Amniotic stem cell (primary cell): Measurements from ENCODE around the gene SIX1.

Source experiments
- DNase-seq: peaks from one replicate; lab custom pipeline; 2025; lab: John Stamatoyannopoulos, UW

SIX1 gene

DNA sequence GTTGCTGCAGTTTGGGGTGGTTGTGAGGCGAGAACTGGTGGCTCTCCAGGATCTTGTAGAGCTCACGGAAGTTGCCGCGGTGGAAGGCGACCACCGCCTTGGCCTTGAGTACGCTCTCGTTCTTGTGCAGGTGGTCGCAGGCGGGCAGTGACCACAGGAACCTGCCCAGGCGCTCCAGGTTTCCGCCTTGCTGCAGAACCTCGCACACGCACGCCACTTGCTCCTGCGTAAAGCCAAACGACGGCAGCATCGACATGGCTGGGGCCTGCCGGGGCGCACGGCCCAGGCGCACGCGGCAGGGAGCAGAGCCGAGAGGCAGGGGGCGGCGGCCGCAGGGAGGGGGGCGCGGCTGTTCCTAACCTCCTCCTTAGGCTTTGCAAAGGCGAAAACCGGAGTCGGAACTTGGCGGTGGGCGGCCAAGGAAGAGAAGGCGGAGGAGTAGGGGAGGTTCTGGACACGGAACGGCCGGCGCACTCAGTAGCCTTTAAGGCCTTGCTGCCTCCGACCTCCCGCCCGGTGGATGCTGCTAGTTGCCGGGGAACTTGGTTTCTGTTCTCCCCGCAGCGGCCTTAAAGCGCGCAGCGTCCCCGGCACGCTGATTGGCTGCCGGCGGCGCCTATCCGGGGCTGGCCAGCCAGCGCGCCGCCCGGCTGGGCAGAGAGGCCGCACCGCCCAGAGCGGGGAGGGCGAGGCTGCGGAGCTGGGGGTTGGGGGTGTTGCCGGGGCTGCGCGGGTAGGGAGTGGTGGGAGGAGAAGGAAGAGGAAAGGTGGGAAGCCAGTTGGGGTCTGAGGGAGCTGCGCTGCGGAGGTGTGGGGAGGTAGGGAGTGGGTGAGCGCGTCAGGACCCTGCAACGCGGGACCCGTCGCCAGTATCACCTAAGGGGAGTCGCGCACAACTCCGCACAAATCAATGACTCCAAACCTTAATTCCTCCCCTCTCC lies at the start of gene SIX1:
Gene SIX1, minus strand, starts transcription at position 544 of the 941 bp plus-strand sequence. Its CDS starts 288 bp downstream, at position 256.
- DNase-seq: peak; percentile 91

DNA sequence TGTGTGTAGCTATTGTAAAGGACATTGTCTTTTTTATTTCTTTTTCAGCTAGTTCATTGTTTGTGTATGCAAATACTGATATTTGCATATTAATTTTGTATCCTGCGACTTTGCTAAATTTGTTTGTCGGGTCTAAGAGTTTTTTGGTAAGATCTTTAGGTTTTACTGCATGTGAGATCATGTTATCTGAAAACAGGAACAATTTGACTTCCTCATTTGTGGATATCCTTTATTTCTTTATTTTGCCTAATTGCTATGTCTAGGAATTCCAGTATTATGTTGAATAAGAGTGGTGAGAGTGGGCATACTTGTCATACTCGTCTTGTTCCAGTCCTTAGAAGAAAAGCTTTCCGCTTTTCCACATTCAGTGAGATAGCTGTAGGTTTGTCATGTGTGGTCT lies 46.0 kb upstream of the SIX1 start:
- no peak for DNase-seq

DNA sequence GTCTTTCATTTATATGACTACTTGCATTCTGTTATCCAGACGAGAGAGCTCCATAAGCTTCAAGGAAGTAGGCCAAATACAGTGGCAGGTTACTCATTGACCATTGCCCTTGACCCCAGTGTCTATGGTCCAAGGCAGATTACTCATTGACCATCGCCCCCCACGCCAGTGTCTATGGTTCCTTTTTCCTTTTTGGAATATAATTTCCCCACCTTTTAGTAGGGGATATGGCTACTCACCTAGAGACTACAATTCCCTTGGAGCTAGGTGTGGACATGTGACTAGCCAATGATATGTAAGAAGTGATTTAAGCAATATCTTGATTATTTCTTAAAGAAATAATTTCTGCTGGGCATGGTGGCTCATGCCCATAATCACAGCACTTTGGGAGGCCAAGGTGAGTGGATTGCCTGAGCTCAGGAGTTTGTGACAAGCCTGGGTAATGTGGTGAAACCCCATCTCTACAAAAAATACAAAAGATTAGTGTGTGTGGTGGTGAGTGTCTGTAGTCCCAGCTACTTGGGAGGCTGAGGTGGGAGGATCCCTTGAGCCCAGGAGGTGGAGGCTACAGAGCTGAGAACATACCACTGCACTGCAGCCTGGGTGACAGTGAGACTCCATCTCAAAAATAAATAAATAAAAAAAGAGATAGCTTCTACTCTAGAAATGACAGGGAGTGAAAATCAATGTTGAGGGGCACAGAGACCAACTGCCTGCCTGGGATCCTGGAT lies 42.3 kb upstream of the SIX1 start:
- DNase-seq: no peak

DNA sequence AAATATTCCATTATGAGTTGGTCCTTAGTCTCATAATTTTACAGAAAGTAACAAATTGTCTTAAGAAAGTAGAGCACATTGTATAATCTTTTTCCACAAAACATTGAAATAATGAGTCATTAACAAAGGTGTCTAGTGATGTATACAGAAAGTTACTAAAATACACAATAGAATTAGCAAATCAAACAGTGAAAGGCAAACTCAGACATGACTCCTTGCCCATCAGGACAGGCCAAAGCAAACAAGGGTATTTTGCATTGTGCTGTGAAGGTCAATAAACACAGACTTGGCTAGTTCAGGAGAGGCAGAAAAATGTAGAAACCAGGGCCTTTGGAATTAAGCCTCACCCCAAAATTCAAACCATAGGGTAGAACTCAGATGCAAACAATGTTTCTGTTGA lies 37.6 kb upstream of the SIX1 start:
- DNase-seq: no peak

DNA sequence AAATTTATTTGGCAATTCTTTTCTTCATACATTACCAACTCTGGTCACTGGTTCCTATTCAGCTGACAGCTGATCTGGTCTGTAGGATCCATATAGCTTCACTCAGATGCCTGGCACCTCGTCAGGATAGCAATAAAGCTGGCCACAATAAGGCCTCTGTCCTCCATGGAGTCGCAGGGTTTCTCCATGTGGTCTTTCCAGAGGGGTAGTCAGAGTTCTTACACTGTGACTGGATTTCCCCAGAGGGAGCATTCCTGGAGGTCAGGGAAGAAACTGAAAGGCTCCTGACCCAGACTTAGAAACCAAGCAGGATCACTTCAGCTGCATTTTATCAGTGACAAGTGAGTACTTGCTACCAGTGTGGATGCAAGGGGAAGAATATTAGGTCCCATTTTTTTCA lies 34.9 kb upstream of the SIX1 start:
- DNase-seq: no peak

DNA sequence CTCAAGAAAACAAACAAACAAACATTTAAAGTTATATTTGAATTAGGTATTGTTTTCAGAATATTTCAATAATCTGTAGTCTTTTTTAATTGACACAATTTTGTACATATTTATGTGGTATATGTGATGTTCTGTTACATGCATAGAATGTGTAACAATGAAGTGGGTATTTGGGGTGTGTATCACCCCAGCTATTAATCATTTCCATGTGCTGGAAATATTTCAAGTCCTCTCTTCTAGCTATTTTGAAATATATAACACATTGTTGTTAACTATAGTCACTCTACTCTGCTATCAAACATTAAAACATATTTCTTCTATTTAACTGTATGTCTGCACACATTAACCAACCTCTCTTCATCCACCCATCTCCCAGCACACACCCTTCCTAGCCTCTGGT lies 32.0 kb upstream of the SIX1 start:
- no peak for DNase-seq

DNA sequence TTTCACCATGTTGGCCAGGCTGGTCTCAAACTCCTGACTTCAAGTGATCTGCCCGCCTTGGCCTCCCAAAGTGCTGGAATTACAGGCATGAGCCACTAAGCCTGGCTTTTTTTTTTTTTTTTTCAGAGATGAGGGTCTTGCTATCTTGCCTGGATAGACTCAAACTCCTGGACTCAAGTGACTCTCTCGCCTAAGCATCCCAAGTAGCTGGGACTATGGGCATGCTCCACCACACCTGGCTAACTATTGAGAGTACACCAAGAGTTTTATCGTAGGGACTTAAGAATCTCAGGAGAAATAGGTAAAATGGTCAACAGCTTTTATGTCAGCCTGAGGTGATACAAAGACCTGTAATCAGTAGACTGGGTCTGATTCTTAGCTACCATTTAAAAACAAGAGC lies 31.2 kb upstream of the SIX1 start:
- no peak for DNase-seq

DNA sequence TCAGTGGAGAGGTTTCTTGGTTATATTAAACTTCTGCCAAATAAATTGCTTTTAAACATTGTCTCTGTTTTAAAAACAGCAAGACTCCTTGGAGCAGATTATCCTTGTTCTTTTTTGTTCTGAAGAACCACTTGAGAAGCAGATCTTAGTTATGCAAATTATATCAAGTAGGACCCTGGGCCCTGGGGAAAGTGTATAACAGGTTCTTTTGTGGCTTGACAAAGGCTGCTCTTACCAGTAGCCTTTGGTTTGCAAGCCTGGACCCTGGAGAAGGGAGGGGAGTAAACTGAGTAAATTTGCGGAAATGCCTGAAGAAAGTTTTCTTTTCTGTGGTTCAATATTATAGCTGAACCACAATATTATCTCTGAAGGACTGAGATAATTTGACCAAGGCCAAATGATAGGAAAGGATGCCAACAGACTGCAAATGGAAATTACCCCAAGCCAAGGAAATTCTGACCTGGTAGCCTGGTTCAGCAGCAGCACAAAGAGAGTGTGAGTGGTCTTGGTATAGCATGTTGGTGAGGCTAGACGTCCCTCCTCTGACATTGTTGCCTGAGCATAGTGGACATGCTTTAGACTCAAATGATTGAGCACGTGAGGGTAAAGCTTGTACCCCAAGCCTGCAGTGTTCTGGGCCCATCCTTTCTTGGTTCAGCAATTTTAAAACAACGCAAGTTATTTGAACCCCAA lies 30.4 kb upstream of the SIX1 start:
- DNase-seq: no peak

DNA sequence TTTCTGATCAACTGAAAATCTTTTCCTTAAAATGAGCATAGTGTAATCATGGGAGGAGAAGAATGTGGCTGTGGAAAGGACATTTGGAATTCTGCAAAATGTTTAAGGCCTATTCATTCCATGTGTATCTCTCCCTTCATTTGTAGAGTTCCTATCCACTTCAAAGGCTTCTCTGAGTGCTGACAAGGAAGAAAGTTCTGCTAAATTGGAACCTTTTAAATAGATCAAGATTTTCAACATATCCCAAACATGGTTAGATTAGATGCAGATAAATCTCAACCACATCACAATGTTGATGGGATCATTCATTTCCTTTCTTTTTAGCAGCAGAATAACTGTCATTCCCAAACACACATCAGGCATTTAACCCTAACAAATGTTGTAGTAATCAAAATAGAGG lies 28.4 kb upstream of the SIX1 start:
- DNase-seq: no peak

DNA sequence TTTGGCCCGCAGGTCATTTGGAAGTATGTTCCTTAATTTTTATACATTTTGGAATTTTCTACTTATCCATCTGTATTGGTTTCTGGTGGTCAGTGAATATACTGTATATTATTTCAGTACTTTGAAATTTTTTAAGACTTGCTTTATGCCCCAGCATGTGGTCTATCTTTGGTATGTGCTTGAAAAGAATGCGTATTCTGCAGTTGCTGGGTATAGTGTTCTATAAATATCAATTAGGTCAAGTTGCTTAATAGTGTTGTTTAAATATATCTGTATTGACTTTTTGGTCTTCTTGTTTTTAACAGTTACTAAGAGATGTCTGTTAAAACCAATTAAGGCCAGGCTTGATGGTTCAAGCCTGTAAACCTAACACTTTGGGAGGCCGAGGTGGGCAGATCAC lies 21.7 kb upstream of the SIX1 start:
- DNase-seq: no peak

DNA sequence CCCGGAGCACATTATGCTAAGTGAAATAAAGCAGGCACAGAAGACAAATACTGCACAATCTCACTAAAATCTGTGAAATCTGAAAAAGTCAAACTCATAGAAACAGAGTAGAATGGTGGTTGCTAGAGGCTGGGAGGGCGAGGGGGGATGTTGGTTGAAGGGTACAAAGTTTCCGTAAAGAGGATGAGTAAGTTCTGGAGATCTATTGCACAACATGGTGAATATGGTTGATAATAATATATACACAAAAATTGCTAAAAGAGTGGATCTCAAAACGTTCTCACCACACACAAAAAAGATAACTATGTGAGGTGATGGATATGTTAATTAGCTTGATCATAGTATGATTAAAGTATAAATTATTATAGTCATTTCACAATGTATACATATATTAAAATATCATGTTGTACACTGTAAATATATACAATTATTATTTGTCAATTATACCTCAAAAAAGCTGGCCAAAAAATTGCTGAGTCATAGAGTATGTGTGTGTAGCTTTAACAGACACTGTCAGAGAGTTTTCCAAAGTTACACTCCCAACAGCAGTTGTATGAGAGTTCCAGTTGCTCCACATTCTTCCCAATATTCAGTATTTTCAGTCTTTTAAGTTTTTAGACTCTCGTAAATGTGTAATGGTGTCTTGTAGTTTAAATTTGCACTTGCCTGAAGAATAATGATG lies 19.3 kb upstream of the SIX1 start:
- no peak for DNase-seq

DNA sequence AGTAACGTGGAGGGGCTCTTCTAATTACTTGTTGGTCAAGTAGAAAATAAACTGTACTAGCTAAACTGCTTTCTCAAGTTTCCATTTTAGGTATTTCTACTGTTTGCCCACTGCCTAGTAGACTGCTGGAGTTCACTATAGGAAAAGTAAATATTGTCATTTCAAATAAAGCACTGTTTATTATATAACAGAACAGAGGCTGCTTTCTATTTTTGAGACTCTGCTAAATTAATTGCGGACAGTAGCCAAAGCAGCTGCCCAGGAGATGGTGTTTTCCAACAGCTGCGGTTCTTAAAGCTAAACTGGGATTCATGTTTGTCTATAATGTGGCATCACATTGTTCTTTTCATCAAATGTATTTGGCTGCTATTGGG lies 15.9 kb upstream of the SIX1 start:
- DNase-seq: no peak

DNA sequence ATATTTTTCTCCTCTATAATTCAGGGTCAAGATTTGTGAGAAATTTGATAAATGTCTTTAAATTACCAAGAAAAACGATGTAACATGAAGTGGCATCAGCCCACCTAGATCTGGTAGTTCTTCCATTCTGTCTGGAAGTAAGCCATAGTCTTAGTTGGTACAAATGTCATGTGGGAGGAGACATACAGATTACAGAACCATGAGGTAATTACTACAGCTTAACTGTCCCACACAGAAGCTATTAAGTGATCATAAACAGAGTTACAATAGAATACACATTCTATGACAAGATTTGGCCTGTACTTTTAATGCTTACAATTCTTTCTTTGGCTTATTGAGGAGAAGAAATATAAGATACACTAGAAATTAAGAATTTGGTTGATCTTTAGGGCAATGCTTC lies 13.7 kb upstream of the SIX1 start:
- no peak for DNase-seq

DNA sequence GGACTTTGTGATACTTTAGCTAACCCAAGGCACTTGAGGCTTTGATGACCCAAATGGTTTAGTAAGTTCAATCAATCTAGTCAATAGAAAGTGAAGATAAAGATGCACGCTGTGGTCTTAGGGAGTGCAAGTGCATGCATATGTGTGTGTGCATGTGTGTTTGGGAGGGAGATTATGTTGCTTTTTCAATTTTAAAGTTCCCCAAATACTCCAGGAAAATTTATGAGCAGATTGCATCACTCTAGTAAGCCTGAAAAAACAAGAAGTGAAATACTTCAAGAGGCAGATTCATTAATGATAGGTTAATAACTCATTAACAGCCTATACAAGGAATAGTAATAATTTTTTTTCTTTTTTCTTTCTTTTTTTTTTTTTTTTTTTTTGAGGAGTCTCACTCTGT lies 12.4 kb upstream of the SIX1 start:
- DNase-seq: no peak

DNA sequence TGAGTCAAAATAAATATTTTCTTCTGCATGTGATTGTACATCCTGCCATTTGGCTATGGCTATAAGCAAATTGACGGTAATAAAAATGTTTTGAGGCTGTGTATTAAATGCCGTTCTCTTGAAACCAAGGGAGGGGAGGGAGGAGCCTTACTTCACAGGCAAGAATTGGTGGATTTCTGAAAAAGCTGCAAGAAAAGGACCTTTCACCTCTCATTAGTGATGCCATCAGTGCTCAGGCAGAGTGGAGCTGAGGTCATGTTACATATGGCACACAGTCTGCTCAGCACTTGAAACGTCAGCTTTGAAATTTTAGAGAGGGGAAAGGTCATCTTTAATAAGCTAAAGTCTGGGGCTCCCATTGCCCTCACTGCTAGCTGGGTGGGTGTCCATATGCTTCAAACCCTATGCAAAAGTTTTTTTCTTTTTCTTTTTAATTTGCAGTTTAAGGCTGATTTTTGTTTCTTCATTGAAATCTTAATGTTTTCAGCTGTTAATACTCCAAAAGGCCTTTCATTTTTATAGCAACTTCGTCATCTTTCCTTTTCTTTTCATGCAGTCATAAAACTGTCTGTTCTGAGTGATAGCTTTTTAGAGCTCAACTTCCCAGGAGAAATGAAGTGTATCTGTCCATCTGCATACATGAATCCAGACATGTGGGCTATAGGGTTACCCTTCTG lies 9.8 kb upstream of the SIX1 start:
- no peak for DNase-seq

DNA sequence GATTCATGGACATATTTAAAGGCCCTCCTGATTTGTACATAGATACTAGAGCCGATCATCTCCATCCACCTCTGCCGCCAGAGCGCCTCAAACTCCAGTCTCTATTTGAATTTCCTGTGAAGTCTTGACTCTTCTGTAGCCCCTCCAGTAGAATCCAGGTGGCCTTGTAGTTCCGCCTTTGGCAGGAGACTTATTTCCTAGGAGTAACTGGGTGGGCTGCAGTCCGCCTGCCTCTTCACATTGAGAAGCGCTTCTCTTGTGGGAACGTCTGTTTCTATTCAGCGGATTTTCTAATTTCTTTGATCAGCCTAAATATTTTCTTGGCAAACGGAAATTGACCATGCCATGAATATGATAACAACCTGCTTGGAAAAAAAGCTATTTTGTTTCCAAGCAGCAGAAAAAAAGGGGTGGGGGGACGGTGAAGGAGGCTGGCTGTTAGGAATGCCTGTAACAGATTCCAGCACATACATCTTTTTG lies 9.0 kb upstream of the SIX1 start:
- no peak for DNase-seq

DNA sequence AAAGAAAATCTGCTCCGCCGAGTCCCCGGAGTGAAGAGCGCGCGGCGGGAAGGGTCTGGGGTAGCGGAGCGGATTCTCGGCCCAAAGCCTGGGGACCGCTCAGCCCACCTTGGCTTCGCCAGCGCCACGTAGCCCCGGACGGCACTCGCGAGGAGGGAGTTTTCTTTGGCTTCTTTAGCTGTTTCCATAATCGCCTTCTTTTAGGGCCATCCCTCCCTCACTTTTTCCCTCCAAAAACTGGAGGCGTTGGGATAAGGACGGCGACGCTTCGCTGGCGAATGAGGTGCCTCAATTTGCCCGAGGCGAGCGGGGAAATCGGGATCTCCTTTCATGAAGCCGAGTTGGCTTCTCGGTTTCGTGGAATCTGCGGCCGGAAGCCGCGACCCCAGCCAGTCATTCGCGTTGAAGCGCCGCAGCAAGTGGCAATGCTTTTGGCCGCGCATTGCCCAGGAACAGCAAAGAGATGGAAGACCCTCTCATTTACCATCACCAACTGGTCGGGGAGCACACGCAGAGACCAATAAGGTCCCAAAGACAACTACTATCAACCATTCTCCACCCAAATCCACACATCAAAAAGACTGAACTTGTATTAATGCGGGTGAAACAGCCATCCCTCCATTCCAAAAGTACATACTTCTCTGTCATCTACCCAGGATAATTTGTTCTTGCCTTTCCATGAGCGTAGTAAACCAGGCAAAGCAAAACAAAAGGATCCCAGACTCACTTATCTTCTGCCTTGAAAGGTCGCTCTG lies 8.4 kb upstream of the SIX1 start:
- no peak for DNase-seq

DNA sequence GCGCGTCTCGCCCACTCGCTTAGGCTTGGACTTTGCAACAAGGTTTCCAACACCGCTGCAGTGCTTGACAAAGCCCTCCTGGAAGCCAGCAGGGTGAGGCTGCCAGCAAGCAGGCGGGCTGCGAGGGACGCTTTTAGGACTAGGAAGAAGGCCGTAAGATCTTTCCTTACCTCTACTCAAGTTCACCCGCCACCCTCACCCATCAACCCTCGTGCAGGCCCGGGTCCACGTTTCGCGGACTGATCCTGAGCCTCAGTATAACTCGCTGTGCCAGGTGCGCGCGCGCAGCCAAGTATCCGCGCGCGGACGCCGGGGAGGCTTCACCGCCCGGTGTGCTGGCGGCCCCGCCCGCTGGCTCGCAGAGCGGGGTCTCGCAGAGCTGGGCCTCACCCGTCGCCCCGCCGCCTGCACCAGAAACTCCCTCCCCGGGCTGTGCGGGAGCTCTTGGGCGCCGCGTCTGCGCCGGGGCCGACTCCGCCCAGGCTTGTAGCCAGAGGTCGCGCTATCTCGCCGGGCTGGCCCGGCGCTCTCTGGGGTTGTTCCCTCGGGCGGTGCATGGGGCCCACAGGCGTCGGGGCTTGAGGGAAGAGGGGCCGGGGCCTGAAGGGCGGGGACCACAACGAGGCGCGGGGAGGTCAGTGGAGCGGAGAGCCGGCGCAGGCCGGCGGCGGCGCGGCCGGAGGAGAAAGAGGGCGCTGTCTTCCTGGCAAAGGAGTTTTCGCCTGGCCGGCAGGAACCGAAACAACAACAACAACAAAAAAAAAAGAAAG lies 7.6 kb upstream of the SIX1 start:
- no peak for DNase-seq

DNA sequence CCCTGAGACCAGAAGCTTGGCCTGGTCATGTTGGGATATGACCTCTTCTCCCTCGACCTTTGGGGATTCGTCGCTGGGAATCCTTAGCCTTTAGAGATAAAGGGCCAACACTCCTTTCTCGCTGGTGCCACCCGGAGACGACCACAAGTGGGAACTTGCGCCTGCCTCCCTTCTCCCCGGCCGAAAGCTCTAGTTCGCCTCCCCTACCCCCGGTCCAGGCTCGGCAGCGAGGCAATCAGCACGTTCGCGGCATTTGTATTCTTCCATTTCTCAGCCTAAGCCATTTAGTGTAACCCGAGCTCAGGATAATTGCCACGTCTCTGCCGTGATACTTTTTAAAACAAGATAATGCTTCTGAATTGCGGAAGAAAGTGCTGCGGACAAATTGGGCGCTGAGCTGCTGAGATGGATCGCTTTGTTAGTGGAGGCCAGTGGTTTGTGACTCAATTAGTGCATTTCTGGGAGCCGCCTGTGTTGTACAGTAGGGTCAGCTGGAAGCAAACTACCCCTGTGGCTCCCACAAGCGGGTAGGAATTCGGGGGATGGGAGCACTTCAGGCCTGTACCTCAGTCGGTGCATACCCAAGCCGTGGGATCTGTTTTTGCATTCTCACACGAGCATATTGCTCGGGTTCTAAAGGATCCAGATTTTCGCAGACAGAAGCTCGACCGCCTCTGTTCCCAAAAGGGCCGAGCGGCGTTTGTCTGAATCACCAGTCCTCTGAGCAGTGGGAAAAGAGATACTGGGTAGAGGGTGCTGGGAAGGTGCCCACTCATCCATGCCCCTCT lies 6.8 kb upstream of the SIX1 start:
- no peak for DNase-seq
